Measurements from ENCODE around the gene TTC12. TPM values are rescaled to one million over a fixed set of nuclear protein-coding genes. Genes with fewer than 3 reads are reported as not detected.

Gene TTC12
- total and polyA plus RNA-seq, 2 of the 4 experiments (the other 2 are of a cell fraction), result 10.0 to 14.7 TPM

DNA sequence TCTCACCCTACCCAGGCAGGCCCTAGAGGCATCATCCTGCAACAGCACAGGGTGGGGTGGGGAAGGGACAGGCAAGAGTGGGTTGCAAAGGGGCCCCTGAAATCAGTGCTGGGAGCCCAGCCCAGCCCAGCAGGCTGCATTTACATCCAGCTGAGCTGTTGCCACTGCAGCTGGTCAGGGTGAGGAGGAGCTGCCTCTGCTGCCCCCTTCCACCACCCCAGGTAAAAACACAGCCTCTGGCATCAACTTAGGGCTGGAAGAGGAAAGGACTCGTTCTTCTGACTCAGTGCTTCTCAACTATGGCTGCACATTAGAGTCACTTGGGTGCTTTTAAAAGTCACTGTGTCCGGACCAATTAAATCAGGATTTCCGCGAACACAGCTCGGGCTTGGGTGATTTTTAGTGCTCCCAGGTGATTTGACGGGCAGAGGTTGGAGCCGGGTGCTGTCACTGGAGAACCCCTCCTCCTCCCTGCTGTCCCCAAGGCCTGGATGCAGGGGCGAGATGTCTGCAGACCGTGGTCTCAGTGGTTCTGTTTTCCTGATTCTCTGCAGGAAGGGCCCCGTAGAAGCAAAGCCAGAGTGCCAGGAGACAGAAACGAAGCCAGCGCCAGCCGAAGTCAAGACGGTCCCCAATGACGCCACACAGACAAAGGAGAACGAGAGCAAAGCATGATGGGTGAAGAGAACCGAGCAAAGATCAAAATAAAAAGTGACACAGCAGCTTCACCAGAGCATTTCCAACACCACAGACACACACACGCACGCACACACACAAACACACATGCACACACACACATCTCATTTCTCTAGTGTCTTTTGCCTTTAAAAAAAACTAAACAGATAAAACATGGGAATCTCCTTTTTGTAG, 39.4 kb upstream of the TTC12 start (continued):
- TF ChIP-seq, protein P1, sequence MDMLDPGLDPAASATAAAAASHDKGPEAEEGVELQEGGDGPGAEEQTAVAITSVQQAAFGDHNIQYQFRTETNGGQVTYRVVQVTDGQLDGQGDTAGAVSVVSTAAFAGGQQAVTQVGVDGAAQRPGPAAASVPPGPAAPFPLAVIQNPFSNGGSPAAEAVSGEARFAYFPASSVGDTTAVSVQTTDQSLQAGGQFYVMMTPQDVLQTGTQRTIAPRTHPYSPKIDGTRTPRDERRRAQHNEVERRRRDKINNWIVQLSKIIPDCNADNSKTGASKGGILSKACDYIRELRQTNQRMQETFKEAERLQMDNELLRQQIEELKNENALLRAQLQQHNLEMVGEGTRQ (IDR thresholded peaks at IDR 0.05; ENCODE audit: low read depth, low read length), result no peak

DNA sequence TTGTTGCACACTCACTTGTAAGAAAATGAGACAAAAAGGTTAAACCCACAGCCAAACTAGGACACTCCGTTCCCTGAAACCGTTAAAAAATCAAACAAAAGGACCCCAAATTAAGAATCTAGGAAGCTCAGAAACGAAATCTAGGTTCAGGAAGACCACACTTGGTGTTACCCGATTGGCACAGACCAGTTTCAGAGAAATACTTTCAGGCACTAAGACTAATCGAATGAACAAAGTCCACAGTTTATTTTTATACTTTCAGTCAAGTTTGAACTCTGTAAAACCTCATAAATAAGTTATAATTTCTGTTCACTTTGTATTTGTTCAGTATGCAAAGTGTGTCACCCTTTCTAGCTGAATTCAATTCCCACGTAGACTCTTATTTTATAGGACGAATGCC, 38.8 kb upstream of the TTC12 start:
- WGBS, 2 experiments (ENCODE audit: extremely low coverage in 2 of 2, insufficient read length in 1 of 2), result 50% methylated on average over 2 of the region's 7 CpGs; no CpG with 5 or more reads in 1 of the 2 experiments
- Histone ChIP-seq H3K27me3 (ENCODE audit: control insufficient read depth, insufficient read depth, low read length) (no peaks in the 10 kb centered on the region; the same call in 1 of the 2 replicates), H2BK20ac (ENCODE audit: low read depth, low read length) (no peak overlapping the region), H3K4me3 (ENCODE audit: insufficient read depth, low read depth, low read length) (no peak overlapping the region), H2BK5ac (ENCODE audit: low read depth, low read length, poor library complexity, severe bottlenecking) (no peak overlapping the region), H3K14ac (replicated peaks; ENCODE audit: low read depth, low read length) (no peak overlapping the region), H2BK15ac (ENCODE audit: low read depth, low read length) (no peak overlapping the region), H3K4me1 (ENCODE audit: control insufficient read depth, insufficient read depth, low read length) (no peaks in the 10 kb centered on the region), H2BK120ac (ENCODE audit: low read depth, low read length) (no peak overlapping the region), H4K5ac (ENCODE audit: low read depth, low read length) (no peak overlapping the region), H3K9ac (ENCODE audit: low read depth, low read length) (no peak overlapping the region), H4K20me1 (ENCODE audit: insufficient read depth, low read length) (no peaks in the 10 kb centered on the region), H3K36me3 (ENCODE audit: control insufficient read depth, insufficient read depth, low read length) (no peaks in the 10 kb centered on the region), H4K91ac (ENCODE audit: insufficient read depth, low read depth, low read length) (no peak overlapping the region), H3K79me1 (ENCODE audit: low read depth in 1 of 2, low read length in 2 of 2) (no peaks in the 10 kb centered on the region), H3K56ac (ENCODE audit: extremely low read depth, insufficient read depth, low read length) (no peak overlapping the region), H3K23ac (ENCODE audit: low read depth, low read length) (no peak overlapping the region), H3K18ac (ENCODE audit: low read depth, low read length) (no peak overlapping the region), H4K8ac (ENCODE audit: low read depth in 2 of 2, low read length in 2 of 2) (no peak overlapping the region), H2AFZ (replicated peaks; ENCODE audit: low read length, poor library complexity) (no peak overlapping the region), H3K4me2 (ENCODE audit: low read depth, low read length) (no peak overlapping the region), H3K9me1 (ENCODE audit: insufficient read depth, low read length) (no peaks in the 10 kb centered on the region; the same call in 1 of the 2 replicates), H3K27ac (ENCODE audit: insufficient read depth, low read length) (no peak overlapping the region), H3K9me3 (ENCODE audit: control insufficient read depth, insufficient read depth, low read length) (no peaks in the 10 kb centered on the region), H2AK9ac (replicated peaks; ENCODE audit: low read depth, low read length, poor library complexity) (no peak overlapping the region), H3K4ac (ENCODE audit: low read depth, low read length) (no peak overlapping the region), H2AK5ac (ENCODE audit: low read depth, low read length) (no peak overlapping the region)
- ChIA-PET CTCF (interaction anchor here (0.5 kb wide), 1 partner anchor 24 kb away, joined by 3 read pairs; no protein-coding TSS in a partner anchor), POLR2A (ENCODE audit: unreplicated experiment) (no interaction called here)
- intact Hi-C loops (cut with micrococcal nuclease) (no loop called here), in situ Hi-C loops (cut with MboI; ENCODE audit: low sequenced_read_pairs) (loop anchor here (25.0 kb wide), 1 partner anchor 1163 kb away; no protein-coding TSS in a partner anchor), dilution Hi-C loops (cut with HindIII; ENCODE audit: low sequenced_read_pairs, unreplicated experiment) (no loop called here)
- ATAC-seq (ENCODE audit: low read depth), result no peak
- DNase-seq, result no peak
- TF ChIP-seq FOS (IDR thresholded peaks at IDR 0.05; ENCODE audit: low read depth, low read length) (no peak), POLR2A (IDR thresholded peaks at IDR 0.05; ENCODE audit: low read depth, low read length) (no peak), MXI1 (IDR thresholded peaks at IDR 0.05; ENCODE audit: borderline replicate concordance, low read depth, low read length) (no peak), RAD21 (IDR thresholded peaks at IDR 0.05; ENCODE audit: low read length) (no peak), BHLHE40 (IDR thresholded peaks at IDR 0.05; ENCODE audit: low read depth, low read length) (no peak)
- TF ChIP-seq, protein P2, sequence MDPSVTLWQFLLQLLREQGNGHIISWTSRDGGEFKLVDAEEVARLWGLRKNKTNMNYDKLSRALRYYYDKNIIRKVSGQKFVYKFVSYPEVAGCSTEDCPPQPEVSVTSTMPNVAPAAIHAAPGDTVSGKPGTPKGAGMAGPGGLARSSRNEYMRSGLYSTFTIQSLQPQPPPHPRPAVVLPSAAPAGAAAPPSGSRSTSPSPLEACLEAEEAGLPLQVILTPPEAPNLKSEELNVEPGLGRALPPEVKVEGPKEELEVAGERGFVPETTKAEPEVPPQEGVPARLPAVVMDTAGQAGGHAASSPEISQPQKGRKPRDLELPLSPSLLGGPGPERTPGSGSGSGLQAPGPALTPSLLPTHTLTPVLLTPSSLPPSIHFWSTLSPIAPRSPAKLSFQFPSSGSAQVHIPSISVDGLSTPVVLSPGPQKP (IDR thresholded peaks at IDR 0.05; ENCODE audit: borderline replicate concordance, low read depth, low read length), result no peak
- no TSS peak for BruUV-seq (replicated peaks)

Data from IMR-90 (cell line).